ENCODE measurements around the gene CPB1. TPM values are rescaled to one million over a fixed set of nuclear protein-coding genes. Genes with fewer than 3 reads are reported as not detected.

Gene CPB1
- total and polyA plus RNA-seq, 12 donors = 15.7 to 569 (median 104) TPM

GRCh38 chr3:148878095-148878494, 50.5 kb downstream of the CPB1 start:
- TF ChIP-seq CTCF (IDR thresholded peaks at IDR 0.05) = no peak
- TF ChIP-seq POLR2A (IDR thresholded peaks at IDR 0.05) = no peak
- DNase-seq = no peak
- Histone ChIP-seq H3K27me3 (no peaks in the 10 kb centered on the region), H3K36me3 (replicated peaks in 1 of 2) (no peaks in the 10 kb centered on the region), H3K9me3 (replicated peaks in 1 of 3) (no peaks in the 10 kb centered on the region), H3K4me3 (no peak overlapping the region), H3K4me1 (replicated peaks in 1 of 2) (no peaks in the 10 kb centered on the region), H3K27ac (no peak overlapping the region)
- intact Hi-C loops (cut with DNase I) = no loop called here

- Histone ChIP-seq H3K27ac (no peak overlapping the region), H3K4me1 (replicated peaks in 1 of 2) (no peaks in the 10 kb centered on the region), H3K36me3 (replicated peaks in 1 of 2) (no peaks in the 10 kb centered on the region), H3K27me3 (no peaks in the 10 kb centered on the region), H3K9me3 (replicated peaks in 1 of 3) (no peaks in the 10 kb centered on the region), H3K4me3 (no peak overlapping the region)
- intact Hi-C loops (cut with DNase I) = no loop called here
- no peak for DNase-seq
- TF ChIP-seq CTCF (IDR thresholded peaks at IDR 0.05) = no peak
- no peak for TF ChIP-seq POLR2A (IDR thresholded peaks at IDR 0.05)
These were observed 51.6 kb downstream of the CPB1 start for GRCh38 chr3:148879256-148879655.

GRCh38 chr3:148880681-148881080, 53.1 kb downstream of the CPB1 start:
- intact Hi-C loops (cut with DNase I) = no loop called here
- H3K4me3 ChIP-seq = no peak overlapping the region
- DNase-seq = peak in 2 of 7 donors; percentile 25 to 28
- no peaks in the 10 kb centered on the region for H3K27me3 ChIP-seq
- no peak for TF ChIP-seq POLR2A (IDR thresholded peaks at IDR 0.05)
- peak in 3 of 6 experiments; percentile 20 to 28 (median 21) for TF ChIP-seq CTCF (IDR thresholded peaks at IDR 0.05)
- H3K9me3 ChIP-seq (replicated peaks in 1 of 3) = no peaks in the 10 kb centered on the region
- no peaks in the 10 kb centered on the region for H3K36me3 ChIP-seq (replicated peaks in 1 of 2)
- H3K27ac ChIP-seq = no peak overlapping the region
- no peaks in the 10 kb centered on the region for H3K4me1 ChIP-seq (replicated peaks in 1 of 2)

GRCh38 chr3:148881286-148881685, 53.7 kb downstream of the CPB1 start:
- 83 to 93% (median 91%) methylated on average over 2 of the region's 2 CpGs for WGBS, 4 donors
- intact Hi-C loops (cut with DNase I) = no loop called here
- DNase-seq = no peak
- H3K4me3 ChIP-seq = no peak overlapping the region
- no peak overlapping the region for H3K27ac ChIP-seq
- no peaks in the 10 kb centered on the region for H3K4me1 ChIP-seq (replicated peaks in 1 of 2)
- no peaks in the 10 kb centered on the region for H3K9me3 ChIP-seq (replicated peaks in 1 of 3)
- TF ChIP-seq POLR2A (IDR thresholded peaks at IDR 0.05) (no peak), CTCF (IDR thresholded peaks at IDR 0.05) (no peak)
- no peaks in the 10 kb centered on the region for H3K27me3 ChIP-seq
- H3K36me3 ChIP-seq (replicated peaks in 1 of 2) = no peaks in the 10 kb centered on the region
